CD4-positive, alpha-beta T cell treated with Interleukin-2 at 100 ng/mL for 4 hours (primary cell): ENCODE measurements around the gene ANKRD30A.
"Not testable (repeated sequence)": the region's sequence is repeated elsewhere in the genome, so short reads cannot be mapped to it uniquely, and the experiment has no call there.

Source experiments
- DNase-seq: peaks from one replicate; pipeline ENCODE4 v3.0.0-alpha.2; 2020; ENCODE audit warnings: low spot score

Gene ANKRD30A, protein sequence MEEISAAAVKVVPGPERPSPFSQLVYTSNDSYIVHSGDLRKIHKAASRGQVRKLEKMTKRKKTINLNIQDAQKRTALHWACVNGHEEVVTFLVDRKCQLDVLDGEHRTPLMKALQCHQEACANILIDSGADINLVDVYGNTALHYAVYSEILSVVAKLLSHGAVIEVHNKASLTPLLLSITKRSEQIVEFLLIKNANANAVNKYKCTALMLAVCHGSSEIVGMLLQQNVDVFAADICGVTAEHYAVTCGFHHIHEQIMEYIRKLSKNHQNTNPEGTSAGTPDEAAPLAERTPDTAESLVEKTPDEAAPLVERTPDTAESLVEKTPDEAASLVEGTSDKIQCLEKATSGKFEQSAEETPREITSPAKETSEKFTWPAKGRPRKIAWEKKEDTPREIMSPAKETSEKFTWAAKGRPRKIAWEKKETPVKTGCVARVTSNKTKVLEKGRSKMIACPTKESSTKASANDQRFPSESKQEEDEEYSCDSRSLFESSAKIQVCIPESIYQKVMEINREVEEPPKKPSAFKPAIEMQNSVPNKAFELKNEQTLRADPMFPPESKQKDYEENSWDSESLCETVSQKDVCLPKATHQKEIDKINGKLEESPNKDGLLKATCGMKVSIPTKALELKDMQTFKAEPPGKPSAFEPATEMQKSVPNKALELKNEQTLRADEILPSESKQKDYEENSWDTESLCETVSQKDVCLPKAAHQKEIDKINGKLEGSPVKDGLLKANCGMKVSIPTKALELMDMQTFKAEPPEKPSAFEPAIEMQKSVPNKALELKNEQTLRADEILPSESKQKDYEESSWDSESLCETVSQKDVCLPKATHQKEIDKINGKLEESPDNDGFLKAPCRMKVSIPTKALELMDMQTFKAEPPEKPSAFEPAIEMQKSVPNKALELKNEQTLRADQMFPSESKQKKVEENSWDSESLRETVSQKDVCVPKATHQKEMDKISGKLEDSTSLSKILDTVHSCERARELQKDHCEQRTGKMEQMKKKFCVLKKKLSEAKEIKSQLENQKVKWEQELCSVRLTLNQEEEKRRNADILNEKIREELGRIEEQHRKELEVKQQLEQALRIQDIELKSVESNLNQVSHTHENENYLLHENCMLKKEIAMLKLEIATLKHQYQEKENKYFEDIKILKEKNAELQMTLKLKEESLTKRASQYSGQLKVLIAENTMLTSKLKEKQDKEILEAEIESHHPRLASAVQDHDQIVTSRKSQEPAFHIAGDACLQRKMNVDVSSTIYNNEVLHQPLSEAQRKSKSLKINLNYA (N-terminal part only)

DNA sequence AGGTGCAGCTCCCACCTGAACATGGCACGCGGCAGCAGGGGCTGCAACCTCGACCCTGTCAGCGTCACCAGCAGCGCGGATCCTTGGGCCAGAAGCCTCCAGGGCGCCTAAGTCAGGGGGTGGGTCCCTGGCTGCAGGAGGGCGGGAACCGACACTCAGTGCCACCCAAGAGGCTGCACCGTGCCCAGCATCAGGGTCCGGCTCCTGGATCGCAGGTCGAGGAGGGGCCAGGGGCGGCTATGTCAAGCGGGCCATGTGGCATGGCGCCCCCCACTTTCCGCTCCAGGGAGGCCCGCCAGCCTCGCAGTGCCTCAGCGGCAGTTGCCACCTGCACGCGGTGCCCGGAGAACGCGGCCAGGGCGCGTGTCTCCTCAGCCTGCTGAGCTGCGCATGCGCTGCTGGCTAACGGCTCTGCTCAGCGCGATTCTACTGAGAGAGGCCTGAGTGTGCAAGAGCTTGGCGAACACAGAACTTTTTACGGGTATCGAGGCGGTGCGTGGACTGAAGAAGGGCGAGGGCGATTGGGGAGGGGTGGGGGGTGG is at the start of gene ANKRD30A:
TSS of gene ANKRD30A (plus strand) at position 408 of the 542 bp plus-strand sequence. CDS start 190 bp downstream, outside the sequence.
- DNase-seq = no peak

DNA sequence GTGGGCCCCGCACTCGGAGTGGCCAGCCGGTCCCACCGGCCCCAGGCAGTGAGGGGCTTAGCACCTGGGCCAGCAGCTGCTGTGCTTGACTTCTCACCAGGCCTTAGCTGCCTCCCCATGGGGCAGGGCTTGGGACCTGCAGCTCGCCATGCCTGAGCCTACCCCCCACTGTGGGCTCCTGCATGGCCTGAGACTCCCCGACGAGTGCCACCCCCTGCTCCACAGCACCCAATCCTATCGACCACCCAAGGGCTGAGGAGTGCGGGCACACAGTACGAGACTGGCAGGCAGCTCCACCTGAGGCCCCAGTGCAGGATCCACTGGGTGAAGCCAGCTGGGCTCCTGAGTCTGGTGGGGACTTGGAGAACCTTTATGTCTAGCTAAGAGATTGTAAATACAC is 49.3 kb upstream of the ANKRD30A start:
- not testable (repeated sequence) for DNase-seq

DNA sequence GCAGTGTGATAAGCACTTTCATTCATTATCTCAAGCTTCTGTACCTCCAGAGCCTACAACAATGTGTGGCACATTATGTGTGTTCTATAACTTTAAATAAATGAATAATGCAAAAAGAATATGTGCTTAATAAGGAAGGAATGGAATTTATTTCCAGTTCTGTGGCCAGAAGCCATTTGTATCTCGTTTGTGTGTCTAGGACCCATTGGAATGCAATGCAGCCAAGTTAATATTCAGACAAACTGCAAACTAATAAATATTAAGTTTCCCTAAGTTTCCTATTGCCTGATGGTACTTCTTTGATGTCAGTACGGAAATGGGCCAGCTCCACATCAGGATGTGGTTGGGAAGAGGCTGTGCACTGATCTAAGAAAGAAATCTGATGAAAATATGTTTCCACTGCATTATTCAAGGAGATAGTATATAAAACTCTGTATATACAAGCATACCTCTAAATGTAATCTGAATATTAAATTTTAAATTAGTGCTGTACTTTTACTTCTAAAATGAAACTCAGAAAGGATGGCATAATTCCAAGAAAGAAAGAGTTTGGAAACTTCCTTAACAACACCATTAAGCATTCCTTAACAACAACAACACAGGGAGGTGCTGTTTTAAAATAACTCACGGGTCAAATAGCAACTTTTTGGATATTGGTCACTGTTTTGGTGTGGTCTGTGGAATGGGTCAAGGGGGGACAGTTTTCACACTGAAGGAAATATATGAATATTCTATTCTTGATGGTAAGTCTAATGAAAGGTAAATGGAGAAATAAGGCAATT is 29.4 kb upstream of the ANKRD30A start:
- DNase-seq = no peak

DNA sequence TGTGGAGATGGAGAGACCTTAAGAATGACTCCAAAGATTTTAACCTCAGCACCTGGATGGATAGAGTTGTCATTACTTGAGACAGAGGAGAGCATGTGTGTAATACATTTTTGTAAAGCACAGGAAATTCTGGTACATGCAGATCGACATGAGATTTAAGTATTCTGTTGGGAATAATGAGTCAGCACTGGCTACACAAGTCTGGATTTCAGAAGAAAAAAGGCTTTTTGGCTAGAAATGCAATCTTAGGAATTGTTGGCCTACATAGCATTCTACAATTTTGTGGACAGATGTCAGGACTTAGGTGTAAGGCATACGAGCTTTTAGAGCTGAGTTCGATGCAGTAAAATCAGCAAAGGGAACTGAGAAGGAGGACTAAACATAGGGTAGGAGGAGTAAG is 24.1 kb upstream of the ANKRD30A start:
- no peak for DNase-seq

DNA sequence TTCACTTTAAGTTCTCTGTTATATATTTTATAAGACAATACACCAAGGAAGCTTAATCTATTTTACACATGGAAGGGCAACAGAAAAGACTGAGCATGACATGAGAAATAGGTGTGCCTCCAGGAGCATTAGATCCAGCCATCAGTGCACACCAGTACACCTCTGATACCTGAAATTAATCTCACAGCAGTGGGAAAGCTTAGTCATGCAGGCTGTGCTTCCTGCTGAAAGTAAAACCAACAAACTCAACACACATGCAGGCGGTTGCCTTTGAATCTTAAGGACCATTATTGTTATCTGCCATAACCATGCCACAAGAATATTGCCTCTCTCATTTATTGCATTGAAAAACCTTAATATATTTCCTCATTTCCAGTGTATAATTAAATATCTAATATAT is 16.4 kb upstream of the ANKRD30A start:
- DNase-seq = no peak

DNA sequence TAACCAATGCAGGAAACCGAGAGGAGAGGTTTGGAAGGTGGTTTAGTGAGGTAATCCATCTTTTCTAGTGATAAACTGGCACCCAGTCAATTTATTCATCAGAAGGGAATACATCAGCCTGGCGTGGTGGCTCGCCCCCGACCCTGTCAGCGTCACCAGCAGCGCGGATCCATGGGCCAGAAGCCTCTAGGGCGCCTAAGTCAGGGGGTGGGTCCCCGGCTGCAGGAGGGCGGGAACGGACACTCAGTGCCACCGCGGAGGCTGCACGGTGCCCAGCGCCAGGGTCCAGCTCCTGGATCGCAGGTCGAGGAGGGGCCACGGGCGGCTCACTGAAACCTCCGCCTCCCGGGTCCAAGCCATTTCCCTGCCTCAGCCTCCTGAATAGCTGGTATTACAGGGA is 866 bp upstream of the ANKRD30A start:
- no peak for DNase-seq

DNA sequence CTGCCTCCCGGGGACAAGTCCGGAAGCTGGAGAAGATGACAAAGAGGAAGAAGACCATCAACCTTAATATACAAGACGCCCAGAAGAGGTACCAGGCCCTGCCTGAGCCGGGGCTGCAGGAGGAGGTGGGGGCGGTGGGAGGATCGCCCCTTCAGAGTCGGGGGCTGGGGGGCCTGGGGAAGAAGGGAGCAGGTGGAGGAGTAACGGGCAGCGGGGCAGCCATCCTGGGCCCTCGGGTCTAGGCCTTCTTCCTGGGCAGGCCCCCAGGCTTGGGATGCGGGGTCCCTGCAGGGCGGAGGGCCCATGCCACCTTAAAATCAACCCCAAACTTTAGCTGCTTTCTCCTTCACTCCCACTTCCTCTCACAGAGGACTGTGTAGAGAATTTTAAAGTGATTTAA is 523 bp downstream of the ANKRD30A start:
- no peak for DNase-seq

DNA sequence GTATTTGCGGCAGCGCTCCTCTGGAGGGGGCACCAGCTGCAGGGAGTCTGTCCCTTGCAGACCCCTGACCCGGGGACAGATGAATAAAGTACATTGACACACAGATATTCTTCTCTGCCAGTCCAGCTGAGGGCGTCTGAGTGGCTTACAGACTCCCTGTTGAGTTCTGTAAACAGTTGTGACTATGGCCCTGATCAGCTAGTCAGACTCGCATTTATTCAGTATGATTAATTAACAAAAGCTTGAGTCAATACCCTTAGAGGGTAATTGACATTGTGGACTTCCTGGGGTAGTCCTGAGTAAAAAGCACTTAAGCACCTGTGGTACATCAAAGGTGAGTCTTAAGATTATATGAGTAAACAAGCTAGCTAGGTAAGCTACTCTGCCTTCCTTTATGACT is 21.0 kb downstream of the ANKRD30A start:
- no peak for DNase-seq

DNA sequence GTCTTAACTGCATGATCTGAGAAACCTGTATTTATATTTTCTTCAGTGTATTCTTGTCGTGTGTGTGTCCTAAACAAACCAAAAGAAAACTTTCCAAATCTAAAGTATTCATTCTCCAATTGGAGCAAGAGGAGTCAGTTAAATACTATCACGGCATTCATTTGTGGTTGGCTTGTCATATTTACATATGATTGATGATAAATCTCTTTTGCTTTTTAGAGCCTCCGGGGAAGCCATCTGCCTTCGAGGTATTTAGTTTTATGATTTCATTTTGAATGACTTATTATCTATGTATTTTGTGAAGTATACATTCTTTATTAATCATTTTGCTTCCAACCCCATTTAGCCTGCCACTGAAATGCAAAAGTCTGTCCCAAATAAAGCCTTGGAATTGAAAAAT is 37.0 kb downstream of the ANKRD30A start:
- DNase-seq = not testable (repeated sequence)

DNA sequence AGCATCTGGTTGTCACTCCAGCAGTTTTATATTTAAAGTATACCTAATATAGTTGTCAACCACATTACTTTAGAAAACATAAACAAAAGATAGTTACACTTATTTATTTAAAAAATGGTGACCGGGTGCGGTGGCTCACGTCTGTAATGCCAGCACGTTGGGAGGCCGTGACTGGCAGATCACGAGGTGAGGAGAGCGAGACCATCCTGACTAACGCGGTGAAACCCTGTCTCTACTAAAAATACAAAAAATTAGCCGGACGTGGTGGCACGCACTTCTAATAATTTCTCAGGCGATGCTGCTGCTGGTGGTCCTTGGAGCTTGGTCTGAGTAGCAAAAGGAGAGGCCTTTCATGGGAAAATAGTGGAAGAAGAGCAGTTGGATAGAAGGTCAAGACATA is 46.5 kb downstream of the ANKRD30A start:
- DNase-seq = not testable (repeated sequence)

DNA sequence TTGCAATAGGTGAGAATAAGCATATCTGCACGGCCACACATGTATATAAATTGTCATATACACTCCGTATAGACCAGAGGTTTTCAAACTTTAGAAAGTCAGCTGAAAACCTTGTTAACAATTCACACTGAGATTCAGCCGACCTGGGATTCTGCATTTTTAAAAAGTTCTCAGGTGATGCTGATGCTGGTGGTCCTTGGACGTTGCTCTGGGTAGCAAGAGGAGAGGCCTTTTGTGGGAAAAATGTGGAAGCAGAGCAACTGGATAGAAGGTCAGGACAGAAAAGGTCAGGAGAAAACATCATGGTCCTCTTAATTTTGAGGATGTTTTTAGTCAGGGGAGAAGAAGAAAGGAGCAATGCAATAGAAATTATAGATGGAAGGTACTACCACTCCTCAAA is 52.9 kb downstream of the ANKRD30A start:
- DNase-seq = not testable (repeated sequence)

DNA sequence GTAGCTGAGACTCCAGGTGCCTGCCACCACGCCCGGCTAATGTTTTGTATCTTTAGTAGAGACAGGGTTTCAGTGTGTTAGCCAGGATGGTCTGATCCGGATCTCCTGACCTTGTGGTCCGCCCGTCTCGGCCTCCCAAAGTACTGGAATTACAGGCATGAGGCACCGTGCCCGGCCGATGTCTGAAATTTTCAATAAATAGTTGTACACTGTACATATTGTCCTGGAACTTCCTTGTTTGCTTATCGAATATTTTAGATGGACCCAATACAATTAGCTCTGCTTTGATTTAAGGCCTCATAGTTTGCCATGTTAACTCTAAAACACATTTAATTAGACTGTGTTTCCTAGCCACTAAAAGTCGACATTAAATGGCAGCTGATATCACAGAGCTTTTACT is 57.3 kb downstream of the ANKRD30A start:
- not testable (repeated sequence) for DNase-seq

DNA sequence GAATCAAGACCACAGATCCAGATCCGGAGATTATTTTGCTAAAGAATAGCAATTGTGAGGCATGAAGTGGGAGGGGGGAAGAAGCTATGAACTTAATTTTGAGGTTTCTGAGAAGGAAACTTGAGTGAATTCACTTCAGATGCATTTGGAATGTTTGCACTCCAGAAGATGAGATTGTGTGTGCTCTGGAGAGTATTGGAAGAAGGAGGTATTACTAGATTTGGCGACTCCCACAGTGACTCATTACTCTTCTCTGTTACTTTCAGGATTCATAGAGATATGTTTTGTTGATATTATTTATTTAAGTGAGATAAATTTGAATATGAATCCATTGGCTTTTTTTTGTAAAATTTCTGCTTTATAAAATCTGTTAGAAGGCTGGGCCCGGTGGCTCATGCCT is 80.7 kb downstream of the ANKRD30A start:
- no peak for DNase-seq

DNA sequence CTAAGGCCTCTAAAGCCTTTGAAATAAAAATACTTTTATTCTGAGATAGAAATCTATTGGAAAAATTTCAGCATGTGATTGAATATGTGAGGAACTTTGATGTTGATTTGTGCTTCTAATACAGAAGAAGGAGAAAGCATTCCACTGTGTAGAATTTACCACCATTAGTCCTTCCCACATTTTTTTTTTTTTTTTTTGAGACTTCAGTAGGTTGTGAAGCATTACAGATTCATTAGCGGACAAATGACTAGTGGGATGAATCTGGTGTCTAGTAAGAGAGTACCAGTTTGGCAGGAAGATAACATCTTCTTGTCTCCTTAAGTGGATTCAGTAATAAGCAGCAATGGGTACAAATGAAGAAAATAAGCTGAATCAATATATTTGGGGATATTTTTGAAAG is 95.5 kb downstream of the ANKRD30A start:
- DNase-seq = no peak

DNA sequence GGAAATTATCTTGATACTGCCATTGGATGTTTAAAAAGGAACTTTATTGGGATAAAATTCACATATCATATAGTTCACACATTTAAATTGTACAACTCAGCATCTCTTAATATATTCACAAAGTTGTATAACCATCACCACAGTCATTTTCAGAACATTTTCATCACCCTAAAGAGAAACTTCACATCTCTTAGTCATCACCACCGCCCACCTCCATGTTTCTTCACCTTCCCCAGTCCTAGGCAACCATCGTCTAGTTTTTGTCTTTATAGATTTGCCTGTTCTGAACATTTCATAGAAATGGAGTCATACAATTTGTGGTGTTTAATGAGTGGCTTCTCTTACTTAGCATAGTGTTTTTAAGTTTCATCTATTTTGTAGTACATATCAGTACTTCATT is 96.6 kb downstream of the ANKRD30A start:
- no peak for DNase-seq

DNA sequence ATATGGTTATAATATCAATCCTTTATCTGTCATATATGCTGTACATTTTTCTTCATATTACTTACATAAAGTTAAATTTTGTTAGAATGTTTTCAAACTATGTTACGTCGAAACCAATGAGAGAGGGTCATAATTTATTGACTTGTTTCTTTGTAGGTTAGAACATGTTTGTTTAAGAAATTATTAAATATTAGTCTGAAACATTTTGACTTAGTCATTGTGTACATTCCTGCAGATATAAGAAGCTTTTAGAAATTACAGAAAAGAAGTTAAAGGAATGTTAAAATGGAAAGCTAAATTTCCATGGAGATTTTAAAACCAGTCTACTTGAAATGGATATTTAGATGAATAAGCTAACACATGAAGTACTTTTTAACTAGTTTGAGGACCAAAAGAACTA is 99.8 kb downstream of the ANKRD30A start:
- DNase-seq = no peak

DNA sequence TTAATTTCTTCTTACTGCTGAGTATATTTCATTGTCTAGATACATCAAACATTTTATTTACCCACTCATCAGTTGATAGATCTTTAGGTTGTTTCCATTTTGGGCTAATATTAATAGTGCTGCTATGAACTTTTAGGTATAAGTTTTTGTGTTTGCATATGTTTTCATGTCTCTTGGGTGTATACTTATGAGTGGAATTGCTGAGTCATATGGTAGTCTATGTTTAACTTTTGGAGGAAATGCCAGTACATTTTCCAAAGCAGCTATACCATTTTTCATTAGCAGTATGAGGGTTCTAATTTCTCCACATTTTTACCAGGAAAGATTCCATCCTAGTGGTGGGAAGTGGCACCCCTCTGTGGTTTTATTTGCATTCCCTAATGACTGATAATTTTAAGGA is 101.1 kb downstream of the ANKRD30A start:
- DNase-seq = no peak

DNA sequence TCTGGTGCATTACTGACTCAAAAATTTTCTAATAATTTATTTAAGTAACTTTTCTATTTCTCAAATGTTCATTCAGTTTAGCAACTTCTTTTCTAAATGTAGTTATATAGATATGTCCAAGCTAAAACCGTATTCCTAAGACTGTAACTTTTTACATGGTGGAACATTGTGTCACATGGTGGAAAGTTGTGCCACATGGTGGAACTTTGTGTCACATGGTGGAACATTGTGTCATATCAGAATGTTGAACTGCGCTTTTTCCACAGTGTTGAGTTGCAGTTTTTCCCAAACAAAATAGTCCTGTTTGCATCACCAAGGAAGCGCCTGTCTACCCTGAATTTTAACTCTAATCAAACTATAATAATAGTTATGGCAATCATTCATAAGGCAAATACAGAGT is 109.3 kb downstream of the ANKRD30A start:
- no peak for DNase-seq

DNA sequence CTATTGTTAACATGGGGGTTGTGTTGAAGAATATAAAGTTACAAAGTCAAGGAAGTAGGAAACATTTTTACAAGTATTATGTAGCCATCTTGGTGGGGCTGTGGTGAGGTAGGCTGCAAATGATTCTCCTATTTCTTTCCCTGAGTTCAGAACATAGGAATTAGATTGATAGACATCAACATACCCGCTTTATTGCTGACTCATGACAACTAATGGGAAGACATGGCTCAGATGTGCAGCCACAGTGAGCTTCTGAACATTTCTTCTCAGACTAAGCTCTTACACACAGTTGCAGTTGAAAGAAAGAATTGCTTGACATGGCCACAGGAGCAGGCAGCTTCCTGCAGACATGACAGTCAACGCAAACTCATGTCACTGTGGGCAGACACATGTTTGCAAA is 110.7 kb downstream of the ANKRD30A start:
- DNase-seq = no peak

DNA sequence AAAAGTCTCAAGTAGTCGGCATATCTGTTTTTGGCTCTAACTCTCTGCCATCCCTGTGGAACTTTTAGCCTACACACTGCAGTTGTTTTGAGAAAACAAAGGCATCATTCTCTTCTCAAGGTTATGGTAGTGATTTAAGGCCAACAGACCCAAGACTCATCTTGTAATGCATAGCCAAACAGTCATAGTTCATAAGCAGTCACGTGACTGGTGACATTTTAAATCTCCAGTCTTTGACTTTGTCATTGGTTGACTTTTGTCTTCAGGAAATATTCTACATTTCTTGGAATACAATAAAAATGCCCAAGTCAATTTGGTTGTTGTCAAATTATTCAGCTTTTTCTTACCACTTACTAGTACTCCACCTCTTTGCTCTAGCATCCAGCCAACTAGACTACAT is 114.8 kb downstream of the ANKRD30A start:
- no peak for DNase-seq

DNA sequence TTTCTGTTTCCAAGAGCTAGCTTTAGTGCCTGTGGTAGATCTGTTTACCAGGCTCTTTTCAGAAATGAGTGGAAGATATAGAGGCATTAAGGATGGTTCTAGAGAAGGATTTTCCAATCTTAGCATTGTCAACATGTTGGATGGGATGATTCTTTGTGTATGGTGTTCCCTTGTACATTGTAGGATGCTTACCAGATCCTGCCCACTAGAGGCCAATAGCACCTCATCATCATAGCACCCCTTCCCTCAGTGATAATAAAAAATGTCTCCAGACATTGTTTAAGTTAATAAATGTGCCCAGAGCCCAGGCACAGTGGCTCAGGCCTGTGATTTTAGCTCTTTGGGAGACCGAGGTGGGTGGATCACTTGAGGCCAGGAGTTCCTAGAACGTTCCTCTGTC is 121.2 kb downstream of the ANKRD30A start:
- no peak for DNase-seq
